Adrenal gland (tissue), 5 donors: ENCODE measurements around the gene KIT.

Experiments used
- POLR2A ChIP-seq, 2 donors: fragments of 450-650 bp; IDR thresholded peaks; one replicate each; pipeline ENCODE4 v1.6.1; 2017; ENCODE audit warnings: antibody characterized with exemption in 2 of 2, mild to moderate bottlenecking in 2 of 2, moderate library complexity in 1 of 2
- TF ChIP-seq, protein P1 (sequence below), 6 experiments: fragments of 450-650 bp in 4 of 6; fragments of 200-600 bp in 2 of 6; sonication (generic) in 1 of 6; IDR thresholded peaks; 1 replicate in 5 of 6; 2 replicates in 1 of 6; pipeline versions ENCODE4 v1.5.1 to v1.8.0; 2016 to 2021; ENCODE audit warnings: antibody characterized with exemption in 6 of 6, mild to moderate bottlenecking in 2 of 6, moderate library complexity in 1 of 6
- donor health status: DM: no; HTN: no; CAD: no.

DNA sequence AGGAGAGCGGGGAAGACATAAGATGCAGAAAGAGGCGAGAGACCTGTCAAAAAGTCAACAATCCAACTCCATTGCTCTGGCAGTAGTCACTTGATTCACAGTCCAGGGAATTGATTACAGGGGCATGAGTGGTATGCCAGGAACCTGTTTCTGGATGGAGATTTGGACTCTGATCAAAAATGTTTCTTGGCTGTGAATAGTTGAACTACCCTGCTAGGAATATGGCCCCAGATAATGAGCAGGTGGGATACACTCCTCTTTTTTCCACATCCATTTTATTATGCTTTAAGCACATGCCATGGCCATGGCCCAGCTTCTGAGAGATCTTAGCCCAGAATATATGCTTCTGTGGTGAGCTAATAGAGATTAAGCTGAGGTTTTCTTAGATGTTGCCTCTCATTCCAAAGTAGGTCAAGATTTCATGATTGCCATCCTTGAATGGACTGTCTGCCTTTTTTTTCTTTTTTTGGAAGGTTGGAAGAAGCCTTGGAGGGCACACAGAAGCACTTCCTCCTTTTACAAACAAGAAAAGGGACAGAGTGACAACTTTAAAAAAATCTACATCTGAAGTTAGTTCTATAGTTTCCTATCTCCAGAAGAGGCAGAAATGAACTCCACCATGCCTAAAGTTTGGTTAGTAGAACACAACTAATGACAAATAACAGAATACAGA is 121.9 kb downstream of the KIT start:
- TF ChIP-seq, protein P1, sequence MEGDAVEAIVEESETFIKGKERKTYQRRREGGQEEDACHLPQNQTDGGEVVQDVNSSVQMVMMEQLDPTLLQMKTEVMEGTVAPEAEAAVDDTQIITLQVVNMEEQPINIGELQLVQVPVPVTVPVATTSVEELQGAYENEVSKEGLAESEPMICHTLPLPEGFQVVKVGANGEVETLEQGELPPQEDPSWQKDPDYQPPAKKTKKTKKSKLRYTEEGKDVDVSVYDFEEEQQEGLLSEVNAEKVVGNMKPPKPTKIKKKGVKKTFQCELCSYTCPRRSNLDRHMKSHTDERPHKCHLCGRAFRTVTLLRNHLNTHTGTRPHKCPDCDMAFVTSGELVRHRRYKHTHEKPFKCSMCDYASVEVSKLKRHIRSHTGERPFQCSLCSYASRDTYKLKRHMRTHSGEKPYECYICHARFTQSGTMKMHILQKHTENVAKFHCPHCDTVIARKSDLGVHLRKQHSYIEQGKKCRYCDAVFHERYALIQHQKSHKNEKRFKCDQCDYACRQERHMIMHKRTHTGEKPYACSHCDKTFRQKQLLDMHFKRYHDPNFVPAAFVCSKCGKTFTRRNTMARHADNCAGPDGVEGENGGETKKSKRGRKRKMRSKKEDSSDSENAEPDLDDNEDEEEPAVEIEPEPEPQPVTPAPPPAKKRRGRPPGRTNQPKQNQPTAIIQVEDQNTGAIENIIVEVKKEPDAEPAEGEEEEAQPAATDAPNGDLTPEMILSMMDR (IDR thresholded peaks at IDR 0.05), result no peak
- no peak for TF ChIP-seq POLR2A (IDR thresholded peaks at IDR 0.05)
